Measurements from ENCODE around the gene FAM89B.
"Not testable (repeated sequence)": the region's sequence is repeated elsewhere in the genome, so short reads cannot be mapped to it uniquely, and the experiment has no call there.

FAM89B gene

GRCh38 chr11:65558002-65558929 is 14.1 kb upstream of the FAM89B start, which contains the start of gene LTBP3:
Gene LTBP3, minus strand, starts transcription at chr11:65558359. Its CDS starts 400 bp downstream, at chr11:65557959.
- no peaks in the 10 kb centered on the region for H3K36me3 ChIP-seq (ENCODE audit: control insufficient read depth in 1 of 2, insufficient read depth in 2 of 2, low read length in 2 of 2)
- no peaks in the 10 kb centered on the region for H3K27me3 ChIP-seq (ENCODE audit: control insufficient read depth in 1 of 2, insufficient read depth in 2 of 2, low read length in 2 of 2)
- peak within 1 kb of the TSS; percentile 80 for H3K27ac ChIP-seq (ENCODE audit: low read depth, low read length)
- peak within 1 kb of the TSS; percentile 51 to 79 for H3K9ac ChIP-seq (ENCODE audit: low read depth in 1 of 2, low read length in 2 of 2)
- no peaks in the 10 kb centered on the region for H3K9me3 ChIP-seq (ENCODE audit: control insufficient read depth in 1 of 2, low read length in 2 of 2)
- peaks cover 33 to 46% of the 10 kb centered on the region in 2 donors for H3K4me1 ChIP-seq (ENCODE audit: control insufficient read depth in 1 of 2, insufficient read depth in 2 of 2, low read length in 2 of 2)
- peak within 1 kb of the TSS; percentile 35 to 64 for H3K4me3 ChIP-seq (ENCODE audit: low read depth in 1 of 2, low read length in 2 of 2)

GRCh38 chr11:65558930-65559509 is 13.3 kb upstream of the FAM89B start:
- Histone ChIP-seq H3K27ac (ENCODE audit: low read depth, low read length) (peak overlapping the region; percentile 80), H3K9ac (ENCODE audit: low read depth in 1 of 2, low read length in 2 of 2) (peak overlapping the region; percentile 51 to 79), H3K4me1 (ENCODE audit: control insufficient read depth in 1 of 2, insufficient read depth in 2 of 2, low read length in 2 of 2) (peaks cover 33 to 44% of the 10 kb centered on the region in 2 donors), H3K36me3 (ENCODE audit: control insufficient read depth in 1 of 2, insufficient read depth in 2 of 2, low read length in 2 of 2) (no peaks in the 10 kb centered on the region), H3K27me3 (ENCODE audit: control insufficient read depth in 1 of 2, insufficient read depth in 2 of 2, low read length in 2 of 2) (no peaks in the 10 kb centered on the region), H3K4me3 (ENCODE audit: low read depth in 1 of 2, low read length in 2 of 2) (peak overlapping the region; percentile 29 to 57), H3K9me3 (ENCODE audit: control insufficient read depth in 1 of 2, low read length in 2 of 2) (no peaks in the 10 kb centered on the region)

- H3K4me3 ChIP-seq (ENCODE audit: low read depth in 1 of 2, low read length in 2 of 2) = no peak overlapping the region
- H3K27ac ChIP-seq (ENCODE audit: low read depth, low read length) = peak overlapping the region; percentile 36
- H3K4me1 ChIP-seq (ENCODE audit: control insufficient read depth in 1 of 2, insufficient read depth in 2 of 2, low read length in 2 of 2) = peaks cover 33 to 41% of the 10 kb centered on the region in 2 donors
- H3K9me3 ChIP-seq (ENCODE audit: control insufficient read depth in 1 of 2, low read length in 2 of 2) = no peaks in the 10 kb centered on the region
- no peak overlapping the region for H3K9ac ChIP-seq (ENCODE audit: low read depth in 1 of 2, low read length in 2 of 2)
- no peaks in the 10 kb centered on the region for H3K36me3 ChIP-seq (ENCODE audit: control insufficient read depth in 1 of 2, insufficient read depth in 2 of 2, low read length in 2 of 2)
- no peaks in the 10 kb centered on the region for H3K27me3 ChIP-seq (ENCODE audit: control insufficient read depth in 1 of 2, insufficient read depth in 2 of 2, low read length in 2 of 2)
Measured at GRCh38 chr11:65559535-65559934, 12.8 kb upstream of the FAM89B start.

GRCh38 chr11:65559951-65560537 is 12.3 kb upstream of the FAM89B start:
- Histone ChIP-seq H3K9ac (ENCODE audit: low read depth in 1 of 2, low read length in 2 of 2) (peak overlapping the region in 1 of 2 donors; percentile 44), H3K4me3 (ENCODE audit: low read depth in 1 of 2, low read length in 2 of 2) (no peak overlapping the region), H3K4me1 (ENCODE audit: control insufficient read depth in 1 of 2, insufficient read depth in 2 of 2, low read length in 2 of 2) (peaks cover 33 to 41% of the 10 kb centered on the region in 2 donors), H3K9me3 (ENCODE audit: control insufficient read depth in 1 of 2, low read length in 2 of 2) (no peaks in the 10 kb centered on the region), H3K27me3 (ENCODE audit: control insufficient read depth in 1 of 2, insufficient read depth in 2 of 2, low read length in 2 of 2) (no peaks in the 10 kb centered on the region), H3K36me3 (ENCODE audit: control insufficient read depth in 1 of 2, insufficient read depth in 2 of 2, low read length in 2 of 2) (no peaks in the 10 kb centered on the region), H3K27ac (ENCODE audit: low read depth, low read length) (no peak overlapping the region)

- H3K4me1 ChIP-seq (ENCODE audit: control insufficient read depth in 1 of 2, insufficient read depth in 2 of 2, low read length in 2 of 2) = peaks cover 34 to 37% of the 10 kb centered on the region in 2 donors
- no peaks in the 10 kb centered on the region for H3K36me3 ChIP-seq (ENCODE audit: control insufficient read depth in 1 of 2, insufficient read depth in 2 of 2, low read length in 2 of 2)
- no peak overlapping the region for H3K27ac ChIP-seq (ENCODE audit: low read depth, low read length)
- H3K4me3 ChIP-seq (ENCODE audit: low read depth in 1 of 2, low read length in 2 of 2) = no peak overlapping the region
- H3K9me3 ChIP-seq (ENCODE audit: control insufficient read depth in 1 of 2, low read length in 2 of 2) = no peaks in the 10 kb centered on the region
- no peaks in the 10 kb centered on the region for H3K27me3 ChIP-seq (ENCODE audit: control insufficient read depth in 1 of 2, insufficient read depth in 2 of 2, low read length in 2 of 2)
- H3K9ac ChIP-seq (ENCODE audit: low read depth in 1 of 2, low read length in 2 of 2) = peak overlapping the region; percentile 25 to 44
Measured at GRCh38 chr11:65560555-65561418, 11.6 kb upstream of the FAM89B start.

GRCh38 chr11:65562020-65562419 is 10.3 kb upstream of the FAM89B start:
- no peaks in the 10 kb centered on the region for H3K9me3 ChIP-seq (ENCODE audit: control insufficient read depth in 1 of 2, low read length in 2 of 2)
- H3K27ac ChIP-seq (ENCODE audit: low read depth, low read length) = no peak overlapping the region
- H3K36me3 ChIP-seq (ENCODE audit: control insufficient read depth in 1 of 2, insufficient read depth in 2 of 2, low read length in 2 of 2) = no peaks in the 10 kb centered on the region
- peaks cover 36 to 38% of the 10 kb centered on the region in 2 donors for H3K4me1 ChIP-seq (ENCODE audit: control insufficient read depth in 1 of 2, insufficient read depth in 2 of 2, low read length in 2 of 2)
- no peak overlapping the region for H3K9ac ChIP-seq (ENCODE audit: low read depth in 1 of 2, low read length in 2 of 2)
- H3K4me3 ChIP-seq (ENCODE audit: low read depth in 1 of 2, low read length in 2 of 2) = no peak overlapping the region
- no peaks in the 10 kb centered on the region for H3K27me3 ChIP-seq (ENCODE audit: control insufficient read depth in 1 of 2, insufficient read depth in 2 of 2, low read length in 2 of 2)

- H3K9ac ChIP-seq (ENCODE audit: low read depth in 1 of 2, low read length in 2 of 2) = no peak overlapping the region
- no peak overlapping the region for H3K4me3 ChIP-seq (ENCODE audit: low read depth in 1 of 2, low read length in 2 of 2)
- no peaks in the 10 kb centered on the region for H3K36me3 ChIP-seq (ENCODE audit: control insufficient read depth in 1 of 2, insufficient read depth in 2 of 2, low read length in 2 of 2)
- peaks cover 32 to 39% of the 10 kb centered on the region in 2 donors for H3K4me1 ChIP-seq (ENCODE audit: control insufficient read depth in 1 of 2, insufficient read depth in 2 of 2, low read length in 2 of 2)
- no peak overlapping the region for H3K27ac ChIP-seq (ENCODE audit: low read depth, low read length)
- no peaks in the 10 kb centered on the region for H3K27me3 ChIP-seq (ENCODE audit: control insufficient read depth in 1 of 2, insufficient read depth in 2 of 2, low read length in 2 of 2)
- H3K9me3 ChIP-seq (ENCODE audit: control insufficient read depth in 1 of 2, low read length in 2 of 2) = no peaks in the 10 kb centered on the region
Measured at GRCh38 chr11:65562788-65563187, 9.6 kb upstream of the FAM89B start.

GRCh38 chr11:65563601-65564000 is 8.7 kb upstream of the FAM89B start:
- H3K9ac ChIP-seq (ENCODE audit: low read depth in 1 of 2, low read length in 2 of 2) = no peak overlapping the region
- no peaks in the 10 kb centered on the region for H3K27me3 ChIP-seq (ENCODE audit: control insufficient read depth in 1 of 2, insufficient read depth in 2 of 2, low read length in 2 of 2)
- H3K4me3 ChIP-seq (ENCODE audit: low read depth in 1 of 2, low read length in 2 of 2) = no peak overlapping the region
- no peak overlapping the region for H3K27ac ChIP-seq (ENCODE audit: low read depth, low read length)
- no peaks in the 10 kb centered on the region for H3K9me3 ChIP-seq (ENCODE audit: control insufficient read depth in 1 of 2, low read length in 2 of 2)
- peaks cover 32 to 44% of the 10 kb centered on the region in 2 donors for H3K4me1 ChIP-seq (ENCODE audit: control insufficient read depth in 1 of 2, insufficient read depth in 2 of 2, low read length in 2 of 2)
- no peaks in the 10 kb centered on the region for H3K36me3 ChIP-seq (ENCODE audit: control insufficient read depth in 1 of 2, insufficient read depth in 2 of 2, low read length in 2 of 2)

- not testable (repeated sequence) for H3K4me3 ChIP-seq (ENCODE audit: low read depth in 1 of 2, low read length in 2 of 2); H3K36me3 ChIP-seq (ENCODE audit: control insufficient read depth in 1 of 2, insufficient read depth in 2 of 2, low read length in 2 of 2); H3K27ac ChIP-seq (ENCODE audit: low read depth, low read length); H3K27me3 ChIP-seq (ENCODE audit: control insufficient read depth in 1 of 2, insufficient read depth in 2 of 2, low read length in 2 of 2); H3K9ac ChIP-seq (ENCODE audit: low read depth in 1 of 2, low read length in 2 of 2); H3K9me3 ChIP-seq (ENCODE audit: control insufficient read depth in 1 of 2, low read length in 2 of 2)
- peaks cover 30 to 42% of the 10 kb centered on the region in 2 donors for H3K4me1 ChIP-seq (ENCODE audit: control insufficient read depth in 1 of 2, insufficient read depth in 2 of 2, low read length in 2 of 2)
Measured at GRCh38 chr11:65564879-65565559, 7.3 kb upstream of the FAM89B start.
